IMR-90 (cell line): Measurements from ENCODE around the gene TEAD4. TPM values are rescaled to one million over a fixed set of nuclear protein-coding genes. Genes with fewer than 3 reads are reported as not detected.

Experiments used
- ATAC-seq: fragments of 200-7000 bp; cut with Tn5 transposase; 2 replicates; pipeline ENCODE4 v1.9.1; 2020; ENCODE audit warnings: low read depth, mild to moderate bottlenecking, moderate library complexity
- BruUV-seq: library from RNA; stranded (reverse); fragments of 400-500 nt; replicated peaks from 2 replicates; lab custom pipeline; 2021; lab: Mats Ljungman, UMichigan
- CTCF ChIA-PET: fragments of 300-600 bp; formaldehyde crosslinking; extraction: SDS; loops from one replicate; lab custom pipeline; 2021; ENCODE audit warnings: antibody characterized with exemption; lab: Yijun Ruan, JAX
- POLR2A ChIA-PET: fragments of 300-600 bp; sonication (Branson Sonifier 250); formaldehyde crosslinking; loops from one replicate; lab custom pipeline; 2022; ENCODE audit warnings: antibody characterized with exemption; ENCODE audit not compliant: unreplicated experiment; lab: Charles Lee
- DNase-seq: peaks from one replicate; pipeline ENCODE4 v3.0.0; 2013
- H2AFZ ChIP-seq: replicated peaks from 2 replicates; pipeline ENCODE3; 2013; ENCODE audit warnings: low read length, mild to moderate bottlenecking; ENCODE audit not compliant: poor library complexity
- H2AK5ac ChIP-seq: 2 replicates; pipeline ENCODE4 v1.6.1; 2013; ENCODE audit warnings: low read depth, low read length, inconsistent platforms
- H2AK9ac ChIP-seq: replicated peaks from 2 replicates; pipeline ENCODE3; 2013; ENCODE audit warnings: mild to moderate bottlenecking, low read depth, low read length, moderate library complexity; ENCODE audit not compliant: poor library complexity
- H2BK120ac ChIP-seq: 2 replicates; pipeline ENCODE4 v1.6.1; 2013; ENCODE audit warnings: low read depth, low read length, inconsistent platforms
- H2BK15ac ChIP-seq: 3 replicates; pipeline ENCODE4 v1.6.1; 2013; ENCODE audit warnings: low read depth, low read length, inconsistent platforms
- H2BK20ac ChIP-seq: 2 replicates; pipeline ENCODE4 v1.6.1; 2013; ENCODE audit warnings: low read depth, mild to moderate bottlenecking, inconsistent platforms, low read length, moderate library complexity
- H2BK5ac ChIP-seq: 2 replicates; pipeline ENCODE4 v1.6.1; 2013; ENCODE audit warnings: mild to moderate bottlenecking, low read depth, low read length, inconsistent platforms; ENCODE audit not compliant: poor library complexity, severe bottlenecking
- H3K14ac ChIP-seq: replicated peaks from 2 replicates; pipeline ENCODE4 v1.6.1; 2013; ENCODE audit warnings: low read depth, low read length, inconsistent platforms
- H3K18ac ChIP-seq: 2 replicates; pipeline ENCODE4 v1.6.1; 2013; ENCODE audit warnings: low read depth, low read length, control low read depth
- H3K23ac ChIP-seq: 2 replicates; pipeline ENCODE4 v1.6.1; 2013; ENCODE audit warnings: low read depth, low read length, inconsistent platforms
- H3K27ac ChIP-seq: 2 replicates; pipeline ENCODE4 v1.5.1; 2013; ENCODE audit warnings: mild to moderate bottlenecking, control low read depth, low read length; ENCODE audit not compliant: insufficient read depth
- H3K27me3 ChIP-seq: 2 replicates; pipeline ENCODE4 v1.6.1; 2013; ENCODE audit warnings: low read length; ENCODE audit not compliant: control insufficient read depth, insufficient read depth
- H3K36me3 ChIP-seq: 2 replicates; pipeline ENCODE4 v1.6.1; 2013; ENCODE audit warnings: low read length, mixed read lengths; ENCODE audit not compliant: control insufficient read depth, insufficient read depth
- H3K4ac ChIP-seq: 2 replicates; pipeline ENCODE4 v1.6.1; 2013; ENCODE audit warnings: low read depth, low read length, inconsistent platforms
- H3K4me1 ChIP-seq: 2 replicates; pipeline ENCODE4 v1.6.1; 2013; ENCODE audit warnings: low read length, mixed read lengths; ENCODE audit not compliant: control insufficient read depth, insufficient read depth
- H3K4me2 ChIP-seq: 2 replicates; pipeline ENCODE4 v1.6.1; 2013; ENCODE audit warnings: low read depth, mild to moderate bottlenecking, control low read depth, low read length, moderate library complexity
- H3K4me3 ChIP-seq: 2 replicates; pipeline ENCODE4 v1.5.1; 2013; ENCODE audit warnings: low read depth, mild to moderate bottlenecking, control low read depth, low read length, moderate library complexity; ENCODE audit not compliant: insufficient read depth
- H3K56ac ChIP-seq: 2 replicates; pipeline ENCODE4 v1.6.1; 2013; ENCODE audit warnings: low read length, inconsistent platforms; ENCODE audit not compliant: insufficient read depth; ENCODE audit errors: extremely low read depth
- H3K79me1 ChIP-seq, 2 experiments: 2 replicates each; pipeline ENCODE4 v1.6.1; 2013; ENCODE audit warnings: low read length in 2 of 2, inconsistent platforms in 1 of 2, low read depth in 1 of 2
- H3K9ac ChIP-seq: 2 replicates; pipeline ENCODE4 v1.6.1; 2013; ENCODE audit warnings: low read depth, low read length, control low read depth
- H3K9me1 ChIP-seq: 2 replicates; pipeline ENCODE4 v1.6.1; 2013; ENCODE audit warnings: low read length, inconsistent platforms; ENCODE audit not compliant: insufficient read depth
- H3K9me3 ChIP-seq: 2 replicates; pipeline ENCODE4 v1.6.1; 2013; ENCODE audit warnings: low read length; ENCODE audit not compliant: control insufficient read depth, insufficient read depth
- H4K20me1 ChIP-seq: 2 replicates; pipeline ENCODE4 v1.6.1; 2013; ENCODE audit warnings: low read length, inconsistent platforms; ENCODE audit not compliant: insufficient read depth
- H4K5ac ChIP-seq: 2 replicates; pipeline ENCODE4 v1.6.1; 2013; ENCODE audit warnings: mild to moderate bottlenecking, low read depth, low read length, control low read depth
- H4K8ac ChIP-seq, 2 experiments: 2 replicates each; pipeline ENCODE4 v1.6.1; 2013; ENCODE audit warnings: low read depth in 2 of 2, low read length in 2 of 2, control low read depth in 1 of 2, inconsistent platforms in 1 of 2
- H4K91ac ChIP-seq: 2 replicates; pipeline ENCODE4 v1.6.1; 2013; ENCODE audit warnings: low read depth, low read length, inconsistent platforms; ENCODE audit not compliant: insufficient read depth
- CEBPB ChIP-seq: IDR thresholded peaks from 2 replicates; pipeline ENCODE4 v1.6.1; 2012; ENCODE audit warnings: low read depth, low read length, improper control_type of control experiment
- NFE2L2 ChIP-seq: fragments of 150-350 bp; IDR thresholded peaks from 2 replicates; pipeline ENCODE4 v1.6.1; 2016; ENCODE audit warnings: low read depth, mild to moderate bottlenecking, low read length
- RAD21 ChIP-seq: IDR thresholded peaks from 2 replicates; pipeline ENCODE4 v1.6.1; 2012; ENCODE audit warnings: low read length, improper control_type of control experiment
- USF2 ChIP-seq: fragments of 150-350 bp; IDR thresholded peaks from 2 replicates; pipeline ENCODE4 v1.6.1; 2017; ENCODE audit warnings: mild to moderate bottlenecking, antibody characterized with exemption, low read length, low read depth
- WGBS, 2 experiments: methylation state at CpG; one replicate each; pipeline versions ENCODE4 v1.1.5 to v1.1.7; 2013; ENCODE audit warnings: missing lambda C conversion rate in 2 of 2; ENCODE audit not compliant: insufficient read length in 1 of 2; ENCODE audit errors: extremely low coverage in 2 of 2; 5-methylcytosine and 5-hydroxymethylcytosine counted together
- dilution Hi-C: fragments of 300-500 bp; cut with HindIII; formaldehyde crosslinking; loops from one replicate; pipeline ENCODE4 v1.14.3; 2018; ENCODE audit warnings: low sequenced_read_pairs; ENCODE audit not compliant: unreplicated experiment
- in situ Hi-C: fragments of 300-500 bp; cut with MboI; formaldehyde crosslinking; loops from 3 replicates; pipeline ENCODE4 v1.14.3; 2019; ENCODE audit warnings: low sequenced_read_pairs, inconsistent platforms, mixed read lengths
- intact Hi-C: fragments of 100-400 bp; cut with micrococcal nuclease; formaldehyde crosslinking; loops from 2 replicates; pipeline ENCODE4 v1.10.0; 2022
- polyA plus RNA-seq, 3 experiments: library from polyadenylated mRNA; depleted of rRNA; stranded (reverse); fragments of >200 nt; gene quantifications; 2 replicates each; pipeline ENCODE4 v1.2.3, GENCODE V29; 2012; ENCODE audit warnings: low replicate concordance in 1 of 3
- total RNA-seq: library from RNA; depleted of rRNA; stranded (reverse); fragments of >200 nt; gene quantifications from 2 replicates; pipeline ENCODE4 v1.2.3, GENCODE V29; 2012

Gene TEAD4
- total and polyA plus RNA-seq, 2 of the 4 experiments (the other 2 are of a cell fraction): 8.8 to 24.9 TPM

- TF ChIP-seq USF2: no peak
These were observed 114.4 kb downstream of the TEAD4 start (continued) for GRCh38 chr12:3073438-3074250.

- H3K4me3 ChIP-seq: no peak overlapping the region
- H3K79me1 ChIP-seq: peaks cover 7 to 16% of the 10 kb centered on the region in 2 experiments
- H3K27ac ChIP-seq: no peak overlapping the region
- H2BK15ac ChIP-seq: no peak overlapping the region
- H2AK9ac ChIP-seq: peak overlapping the region; percentile 65
- H4K5ac ChIP-seq: no peak overlapping the region
- no peak overlapping the region for H2AFZ ChIP-seq
- TF ChIP-seq NFE2L2 (no peak), RAD21 (no peak), CEBPB (no peak)
- no peak overlapping the region for H3K4me2 ChIP-seq
- BruUV-seq: no TSS peak
- H3K18ac ChIP-seq: no peak overlapping the region
- no peak overlapping the region for H2BK20ac ChIP-seq
- H3K56ac ChIP-seq: no peak overlapping the region
- no peaks in the 10 kb centered on the region; the same call in 1 of the 2 replicates for H3K9me1 ChIP-seq
- no peak overlapping the region for H3K9ac ChIP-seq
- POLR2A ChIA-PET: no interaction called here
- whole genome bisulfite sequencing, 2 experiments: 100% methylated on average over 1 of the region's 6 CpGs; no CpG with 5 or more reads in 1 of the 2 experiments
- no peak overlapping the region for H2BK5ac ChIP-seq
- dilution Hi-C loops (no loop called here), intact Hi-C loops (loop anchor here (5.0 kb wide), 1 partner anchor 42 kb away; no protein-coding TSS in a partner anchor), in situ Hi-C loops (loop anchor here (5.0 kb wide), 1 partner anchor 202 kb away; no protein-coding TSS in a partner anchor)
- CTCF ChIA-PET: interaction anchor here (3.2 kb wide), 1 partner anchor 199 kb away, joined by 25 read pairs; no protein-coding TSS in a partner anchor
- DNase-seq (no peak), ATAC-seq (no peak)
- H3K4me1 ChIP-seq: peaks cover 14% of the 10 kb centered on the region
- H4K20me1 ChIP-seq: peaks cover 7% of the 10 kb centered on the region; the same call in 1 of the 2 replicates
- no peaks in the 10 kb centered on the region for H3K36me3 ChIP-seq
- H2BK120ac ChIP-seq: no peak overlapping the region
- H3K27me3 ChIP-seq: 0 out of 2 replicates have a peak, but pooled peaks cover under 1% of the 10 kb centered on the region
- no peak overlapping the region for H3K23ac ChIP-seq
- no peak overlapping the region for H4K91ac ChIP-seq
- peak overlapping the region; percentile 54; the same call in 1 of the 2 replicates for H2AK5ac ChIP-seq
- no peak overlapping the region for H4K8ac ChIP-seq
- no peak overlapping the region for H3K4ac ChIP-seq
- no peaks in the 10 kb centered on the region for H3K9me3 ChIP-seq
- no peak overlapping the region for H3K14ac ChIP-seq
These were observed 116.1 kb downstream of the TEAD4 start for GRCh38 chr12:3075315-3075714.
